GM12892 (cell line): ENCODE results near the gene SLFN13.

Experiments
- POLR2A ChIP-seq: IDR thresholded peaks from 2 replicates; pipeline ENCODE4 v1.6.1; 2011; ENCODE audit warnings: low read depth, low read length, control low read depth
- POLR2AphosphoS5 ChIP-seq: IDR thresholded peaks from 2 replicates; pipeline ENCODE4 v1.6.1; 2011; ENCODE audit warnings: low read depth, low read length, control low read depth
- TAF1 ChIP-seq: IDR thresholded peaks from 2 replicates; pipeline ENCODE4 v1.6.1; 2011; ENCODE audit warnings: low read depth, mild to moderate bottlenecking, control low read depth, low read length, borderline replicate concordance

- TF ChIP-seq TAF1, result no peak
- TF ChIP-seq POLR2A, result no peak
- no peak for TF ChIP-seq POLR2AphosphoS5
Observed at GRCh38 chr17:35479271-35479670, 30.7 kb upstream of the SLFN13 start.
